Renal pelvis (tissue), 4 donors: ENCODE measurements around the gene PXDC1. TPM values are rescaled to one million over a fixed set of nuclear protein-coding genes. Genes with fewer than 3 reads are reported as not detected.
"Not testable (repeated sequence)": the region's sequence is repeated elsewhere in the genome, so short reads cannot be mapped to it uniquely, and the experiment has no call there.

Experiments
- DNase-seq: peaks from one replicate; pipeline ENCODE4 v3.0.0-alpha.2; 2013
- polyA plus RNA-seq, 3 donors: library from polyadenylated mRNA; unstranded; fragments of 120-200 nt; gene quantifications; one replicate each; pipeline ENCODE4 v1.2.1, GENCODE V29; 2013; ENCODE audit not compliant: insufficient read length in 3 of 3

PXDC1 gene
- polyA plus RNA-seq, 3 donors: 17.3 to 23.0 (median 21.5) TPM

- not testable (repeated sequence) for DNase-seq
These were observed 74.2 kb downstream of the PXDC1 start for GRCh38 chr6:3677351-3677750.

Other genes with a start within 250 kb of the PXDC1 start
- gene FAM50B, start 97.7 kb upstream of the PXDC1 start, polyA plus RNA-seq: 10 to 100 TPM; 12.2 to 17.0 (median 14.0) TPM